Stimulated activated CD8-positive, alpha-beta memory T cell treated with anti-CD3 and anti-CD28 coated beads, Interleukin-12 subunit alpha, Interleukin-12 subunit beta, amount 100 ng/mL, for 1 hour (primary cell): ENCODE measurements around the gene FAM53B.

Experiments used
- DNase-seq: peaks from one replicate; pipeline ENCODE4 v3.0.0-alpha.2; 2020; ENCODE audit warnings: low read depth

The FAM53B gene

DNA sequence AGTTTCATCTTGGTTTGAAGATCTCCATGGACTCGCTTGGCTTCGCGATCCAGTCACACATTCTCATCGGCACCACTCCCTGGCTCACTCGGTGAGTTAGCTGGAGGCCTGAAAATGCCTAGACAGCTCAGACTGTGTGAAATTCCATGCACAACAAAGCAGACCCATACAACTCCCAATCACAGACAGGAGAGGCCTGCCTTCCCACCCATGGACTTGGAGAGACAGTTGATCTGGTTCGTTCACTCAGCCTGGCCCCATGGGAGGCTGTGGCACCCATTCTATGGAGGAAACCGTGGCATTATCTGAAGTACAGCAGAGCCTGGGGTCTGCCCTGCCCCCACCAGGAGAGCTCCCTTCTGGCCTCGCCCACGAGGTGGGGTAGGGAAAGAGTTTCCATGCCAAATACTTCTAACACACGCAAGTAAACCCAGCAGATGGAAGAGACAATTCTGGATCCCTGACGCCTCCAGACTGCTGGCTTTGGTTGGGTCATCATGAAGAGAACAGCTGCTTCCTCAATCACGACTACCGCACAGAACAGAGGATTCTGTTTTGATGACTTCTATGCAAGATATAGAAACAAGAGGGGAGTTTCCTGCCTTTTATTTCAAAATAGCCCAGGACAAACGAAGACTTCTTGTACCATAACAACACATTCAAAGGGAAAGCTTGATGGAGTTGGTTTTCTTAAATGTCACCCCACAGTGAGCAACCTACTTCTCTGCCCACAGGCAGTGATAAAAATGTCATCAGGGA, 15.9 kb downstream of the FAM53B start:
- no peak for DNase-seq

DNA sequence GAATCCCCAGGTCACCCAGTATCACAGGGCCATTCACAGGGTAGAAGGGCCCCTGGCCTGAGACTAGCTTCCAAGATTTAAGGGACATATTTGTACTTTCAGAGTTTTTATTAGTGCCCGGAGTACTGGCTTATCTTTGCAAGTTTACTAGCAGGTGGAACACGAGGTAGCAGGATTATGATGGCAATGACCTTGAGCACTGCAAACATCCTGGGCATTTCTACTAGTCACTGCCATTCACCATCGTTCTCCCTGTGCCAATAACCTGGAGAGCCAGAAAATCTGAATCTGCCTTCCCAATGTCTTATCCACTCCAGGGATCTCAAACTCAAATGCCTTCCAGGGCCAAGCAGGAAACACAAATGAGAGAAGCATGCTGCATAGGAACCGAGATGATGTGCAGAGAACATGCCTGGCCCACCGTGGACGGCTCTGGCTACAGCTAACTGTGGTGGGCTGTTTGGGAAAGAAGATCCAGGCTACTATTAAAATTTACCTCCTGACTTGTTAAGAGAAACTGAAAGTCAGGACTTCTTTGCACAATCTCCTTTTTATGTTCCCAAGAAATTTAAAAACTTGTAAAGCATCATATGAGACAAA, 16.7 kb downstream of the FAM53B start:
- no peak for DNase-seq

DNA sequence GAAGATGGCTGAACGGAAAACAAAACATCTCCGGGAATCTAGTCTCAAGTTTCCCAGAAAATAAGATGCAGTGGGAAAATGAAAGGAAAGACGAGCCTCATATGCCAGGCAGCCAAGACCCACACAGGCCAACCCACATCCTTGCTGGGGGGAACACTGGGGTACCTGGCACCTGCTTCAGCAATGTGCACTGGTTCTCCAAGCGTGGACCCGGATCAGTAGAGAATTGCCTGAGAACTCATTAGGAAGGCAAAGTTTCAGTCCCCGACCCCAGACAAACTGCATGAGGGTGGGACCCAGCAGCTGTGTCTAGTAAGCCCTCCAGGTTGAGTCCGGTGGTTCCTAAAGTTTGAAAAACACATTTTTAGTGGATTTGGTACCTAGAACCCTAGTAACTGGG, 18.4 kb downstream of the FAM53B start:
- DNase-seq, result no peak

DNA sequence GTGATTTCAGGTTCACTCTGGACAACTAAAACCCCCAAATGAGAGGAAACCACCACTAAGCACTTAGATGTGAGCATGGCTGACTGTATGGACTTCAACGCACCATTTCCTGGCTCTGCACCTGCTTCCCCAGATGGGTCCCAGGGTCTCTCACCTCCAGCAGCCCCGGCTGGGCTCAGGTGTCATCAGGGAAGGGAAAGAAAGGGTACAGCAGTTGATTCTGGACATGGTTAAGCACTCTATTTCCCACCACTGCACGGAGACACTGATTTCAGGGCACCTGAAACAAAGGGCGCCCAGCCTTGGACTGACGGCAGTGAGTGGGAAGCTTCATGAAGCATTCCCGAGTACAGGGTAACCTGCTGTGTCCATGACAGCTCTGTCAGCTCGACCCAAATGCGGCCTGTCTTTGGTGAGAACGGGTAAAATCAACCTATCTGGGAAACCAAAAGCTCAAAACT, 19.0 kb downstream of the FAM53B start:
- DNase-seq, result no peak

DNA sequence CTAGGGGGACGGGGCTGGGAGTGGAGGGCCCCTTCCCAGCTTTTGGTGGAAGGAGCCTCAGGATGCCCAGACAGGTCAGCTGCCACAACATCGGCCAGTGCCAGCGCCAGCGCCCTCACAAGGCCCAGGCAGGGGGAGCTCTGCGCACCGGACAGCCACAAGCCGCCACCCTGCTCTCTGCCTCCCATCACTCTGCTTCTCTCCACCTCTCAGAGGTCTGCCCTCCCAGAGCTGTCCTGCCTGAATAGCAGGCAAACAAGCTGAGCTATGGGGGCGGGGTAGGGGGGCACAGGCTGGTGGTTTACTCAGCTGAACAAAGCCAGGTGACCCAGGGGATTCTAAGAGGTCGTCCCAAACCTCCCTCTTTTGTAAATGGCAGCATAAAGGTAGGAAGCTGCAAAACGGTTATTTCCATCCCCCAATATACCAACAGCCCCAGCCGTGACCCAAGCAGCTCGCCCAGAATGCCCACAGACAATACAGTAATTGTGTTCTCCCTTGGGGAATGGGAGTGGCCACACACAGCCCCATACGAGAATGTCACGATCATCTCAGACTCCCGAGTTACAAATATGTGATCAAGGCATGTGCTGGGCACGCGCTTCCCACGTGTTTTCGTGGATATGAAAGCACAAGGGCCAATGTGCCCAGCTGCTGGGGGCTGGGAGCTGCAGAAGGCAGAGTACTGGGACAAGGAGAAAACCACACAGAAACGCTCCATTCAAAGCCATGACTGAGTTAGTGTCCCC, 19.7 kb downstream of the FAM53B start:
- no peak for DNase-seq

DNA sequence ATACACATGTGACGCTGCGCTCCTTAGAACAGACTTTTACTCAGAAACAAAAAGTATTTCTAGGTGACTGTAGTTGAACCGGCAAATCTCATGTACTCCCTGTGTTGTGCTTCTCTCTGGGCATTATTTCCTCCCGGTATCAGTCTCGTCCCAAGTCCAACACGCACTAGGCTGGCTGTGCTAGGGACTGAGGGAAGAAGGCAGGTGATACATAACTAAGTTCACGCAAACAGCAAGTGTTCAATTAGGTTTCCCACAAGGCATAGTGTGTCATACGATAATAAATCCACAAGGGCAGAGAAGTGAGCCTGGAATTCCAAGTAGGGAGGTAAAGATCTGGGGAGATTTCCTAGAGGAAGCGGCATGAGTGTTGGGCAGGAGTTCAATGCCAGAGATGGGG, 20.4 kb downstream of the FAM53B start:
- DNase-seq, result no peak

DNA sequence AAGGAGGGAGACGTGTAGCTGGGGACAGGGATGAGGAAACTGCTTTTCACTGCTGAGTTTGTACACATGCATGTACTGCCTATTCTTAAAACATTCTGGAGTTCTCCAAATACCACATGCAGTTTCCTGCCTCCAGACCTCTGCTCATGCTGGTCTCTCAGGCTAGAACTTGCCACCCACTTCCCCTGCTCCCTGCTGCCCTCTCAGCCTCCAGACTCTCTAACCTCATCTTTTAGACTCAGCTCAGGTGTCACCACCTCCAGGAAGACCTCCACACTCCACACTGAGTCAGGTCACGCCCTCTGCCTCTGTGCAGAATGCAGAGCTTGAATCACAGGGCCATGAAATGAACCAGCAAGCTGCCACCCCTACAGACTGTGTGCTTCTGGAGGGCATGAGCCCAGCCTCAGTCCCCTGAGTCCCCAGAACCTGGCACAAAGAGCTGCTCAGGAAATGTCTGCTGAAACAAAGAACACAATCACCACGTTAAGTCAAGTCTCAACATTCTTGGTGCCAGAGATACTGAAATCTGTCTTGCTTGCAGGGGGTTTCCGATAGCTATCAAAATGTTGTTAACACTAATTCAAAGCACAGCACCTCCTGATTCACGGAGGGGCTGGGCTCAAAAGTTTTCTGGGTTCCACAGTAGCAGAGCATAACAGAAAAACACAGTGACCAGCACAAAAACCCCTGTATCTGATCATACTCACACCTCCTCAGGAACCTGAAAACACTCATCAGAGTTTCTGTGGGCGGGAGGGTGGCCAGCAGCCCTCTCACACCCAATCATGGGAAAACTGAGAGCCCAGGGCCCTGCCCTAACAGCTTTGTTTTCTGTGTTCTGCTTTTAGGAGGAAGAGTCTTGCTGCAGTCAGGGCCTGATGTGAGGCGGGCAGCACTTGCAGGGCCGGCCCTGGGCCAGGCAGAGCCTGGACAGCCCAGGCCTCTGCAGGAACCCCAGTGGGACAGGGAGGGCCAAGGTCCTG, 21.1 kb downstream of the FAM53B start:
- no peak for DNase-seq

DNA sequence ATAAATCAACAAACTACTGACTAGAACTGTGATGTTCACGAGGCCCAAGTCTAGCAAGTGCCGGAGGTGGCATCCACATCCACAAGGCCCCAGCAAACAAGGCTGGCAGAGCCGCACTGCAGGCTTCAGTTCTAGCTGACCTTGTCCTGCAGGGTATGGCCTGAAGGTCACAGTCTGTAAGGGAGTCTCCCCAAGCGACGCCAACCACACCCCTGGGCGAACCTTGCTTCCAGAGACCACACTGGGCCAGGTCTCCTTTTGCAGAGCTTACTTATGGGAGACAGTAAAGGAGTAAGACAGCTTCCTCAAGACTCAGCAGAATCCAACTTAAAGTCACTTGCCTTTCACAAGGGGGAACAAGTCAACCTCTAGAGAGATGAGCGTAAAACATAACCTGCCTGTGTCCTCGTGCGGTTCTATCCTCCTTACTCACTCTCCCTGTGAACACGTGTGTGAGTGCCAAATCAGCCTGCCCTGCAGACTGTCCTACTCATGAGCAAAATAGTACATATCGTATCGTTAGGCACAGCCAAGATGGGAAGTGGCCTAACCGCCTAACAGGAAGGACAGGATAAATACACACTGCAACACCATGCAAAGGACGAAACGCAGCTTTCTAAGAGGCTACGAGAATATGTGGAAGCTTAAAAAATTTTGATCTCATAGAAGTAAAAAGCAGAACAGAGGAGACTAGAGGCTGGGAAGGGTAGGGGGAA, 22.7 kb downstream of the FAM53B start:
- no peak for DNase-seq

DNA sequence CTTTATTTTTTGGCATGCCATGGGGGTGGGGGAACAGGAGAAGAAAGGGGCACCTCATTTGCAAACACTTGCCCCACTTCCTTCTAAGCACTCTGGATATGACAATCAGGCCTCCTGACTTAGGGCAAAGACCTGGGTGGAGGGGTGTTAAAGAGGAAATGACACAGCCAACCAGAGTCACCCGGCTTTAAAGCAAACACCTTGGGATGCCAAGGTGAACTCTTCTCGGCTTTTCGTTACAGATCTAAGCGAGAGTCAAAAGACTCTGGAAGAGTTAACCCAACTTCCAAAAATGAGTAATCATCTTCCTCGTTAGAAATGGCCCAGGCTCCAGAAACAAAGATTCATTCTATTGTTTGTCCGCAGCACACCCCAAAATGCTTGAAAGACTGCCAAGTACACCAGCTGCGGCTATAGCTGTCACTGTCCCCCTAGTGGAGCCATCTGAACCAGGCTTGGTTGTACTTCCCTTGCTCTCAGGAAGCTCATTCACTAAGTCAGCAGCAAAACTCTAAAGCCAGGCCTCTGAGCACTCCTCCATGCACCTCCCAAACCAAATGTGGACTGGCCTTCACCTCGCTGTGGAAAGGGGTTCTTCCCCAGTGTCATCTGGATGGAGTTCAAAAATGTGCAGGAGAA, 24.8 kb downstream of the FAM53B start:
- peak; percentile 53 for DNase-seq

DNA sequence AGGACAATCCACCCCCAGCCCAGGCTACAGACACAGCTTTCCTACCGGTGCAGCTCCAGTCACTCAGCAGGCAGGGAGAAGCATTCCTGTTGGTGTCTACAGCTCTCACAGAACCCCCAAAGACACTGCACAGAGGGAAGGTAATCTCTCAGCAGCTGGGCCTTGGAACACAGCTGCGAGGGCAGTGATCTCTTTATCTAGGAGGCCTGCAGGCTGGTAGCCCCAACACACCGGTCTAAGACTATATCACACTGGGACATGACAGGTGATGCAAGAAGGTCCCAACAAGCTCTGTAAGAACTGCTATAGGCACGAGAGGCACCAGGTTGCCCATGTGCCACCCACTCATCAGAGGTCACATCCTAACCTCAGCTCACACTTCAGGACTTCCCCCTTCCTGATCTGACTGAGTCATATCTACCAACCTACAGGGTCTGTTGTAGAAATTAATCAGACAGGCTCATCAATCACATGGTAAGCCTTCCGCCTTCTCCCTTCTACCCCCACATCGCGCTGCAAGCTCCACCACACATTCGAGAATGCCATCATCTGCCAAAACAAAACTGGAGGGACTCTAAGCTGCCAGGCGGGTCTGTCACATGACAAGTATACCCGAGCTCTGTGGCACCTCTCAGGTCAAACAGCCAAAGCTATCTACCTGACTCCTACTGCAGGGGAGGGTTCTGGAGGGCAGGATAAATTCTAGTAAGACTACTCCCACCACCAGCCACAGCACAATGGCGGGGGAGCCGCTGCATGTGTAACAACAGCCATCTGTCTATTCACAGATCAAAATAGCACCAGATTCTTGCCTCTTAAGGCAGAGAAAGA, 26.1 kb downstream of the FAM53B start:
- peak; percentile 63 for DNase-seq

DNA sequence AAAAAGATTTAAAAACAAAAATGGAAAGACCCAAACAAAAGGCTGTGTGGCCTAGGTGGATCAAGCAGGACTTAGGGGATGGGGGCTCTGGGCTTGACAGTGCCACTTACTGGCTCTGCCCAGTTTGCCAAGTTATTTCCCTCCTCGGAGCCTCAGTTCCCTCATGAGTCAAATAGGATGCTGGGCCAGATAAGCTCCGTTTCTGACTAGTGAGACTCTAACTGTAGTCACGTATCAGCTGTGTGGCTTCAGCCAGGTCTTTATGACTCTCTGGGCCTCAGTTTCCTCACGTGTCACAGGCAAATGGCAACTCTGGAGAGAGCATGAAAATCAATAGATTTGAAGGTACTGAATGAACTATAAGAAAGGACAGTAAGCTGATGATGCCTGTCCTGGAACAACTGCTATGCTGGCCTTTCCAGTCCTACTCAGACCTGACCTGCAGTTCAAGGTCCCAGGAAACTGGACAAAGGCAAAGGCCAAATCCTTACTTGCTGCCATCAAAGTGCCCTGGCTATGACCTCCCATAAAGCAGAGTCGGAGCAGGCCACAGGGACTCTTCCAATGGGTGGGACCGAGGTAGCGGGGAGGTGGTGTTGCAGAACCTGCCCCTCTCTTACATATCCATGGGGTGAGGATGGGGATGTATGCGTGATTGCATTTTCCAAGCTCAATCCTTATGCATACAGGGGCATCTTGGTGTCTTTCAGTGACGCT, 27.0 kb downstream of the FAM53B start:
- no peak for DNase-seq

DNA sequence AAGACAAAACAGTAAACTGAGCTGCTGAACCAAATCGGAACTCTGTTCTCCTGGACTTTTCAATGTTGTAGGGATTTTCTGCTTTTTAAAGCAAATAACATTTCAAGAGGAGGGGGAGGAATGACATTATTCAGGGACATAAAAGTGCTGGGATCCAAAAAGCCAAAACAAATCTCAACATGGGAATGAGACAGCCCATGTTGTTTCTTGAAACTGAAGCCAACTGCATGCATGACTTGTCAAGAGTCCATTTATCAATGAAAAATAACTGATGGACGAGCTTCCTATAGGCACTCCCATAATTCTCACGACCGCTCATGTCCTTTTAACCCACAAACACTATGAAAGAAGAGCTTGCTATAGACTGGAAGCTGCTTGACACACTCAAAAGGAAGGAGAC, 27.8 kb downstream of the FAM53B start:
- no peak for DNase-seq

DNA sequence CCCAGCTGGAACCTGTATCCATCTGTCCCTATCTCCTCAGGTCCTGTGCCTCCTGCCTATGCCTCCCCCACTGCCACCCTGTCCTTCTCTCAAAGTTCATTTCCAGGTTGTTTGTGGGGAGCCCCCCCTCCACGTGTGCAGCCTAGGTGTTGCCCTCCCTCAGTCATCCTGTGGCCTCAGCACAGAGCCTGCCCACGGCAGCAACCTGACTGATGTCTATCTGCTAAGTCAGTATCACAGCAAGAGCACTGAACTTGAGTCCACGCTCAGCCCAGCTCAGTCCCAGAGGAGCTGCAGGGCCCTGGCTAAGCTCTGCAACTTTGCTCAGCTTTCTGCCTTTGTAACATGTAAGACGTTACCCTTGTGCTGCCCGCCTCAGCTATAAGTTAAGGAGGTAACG, 28.7 kb downstream of the FAM53B start:
- DNase-seq, result no peak

DNA sequence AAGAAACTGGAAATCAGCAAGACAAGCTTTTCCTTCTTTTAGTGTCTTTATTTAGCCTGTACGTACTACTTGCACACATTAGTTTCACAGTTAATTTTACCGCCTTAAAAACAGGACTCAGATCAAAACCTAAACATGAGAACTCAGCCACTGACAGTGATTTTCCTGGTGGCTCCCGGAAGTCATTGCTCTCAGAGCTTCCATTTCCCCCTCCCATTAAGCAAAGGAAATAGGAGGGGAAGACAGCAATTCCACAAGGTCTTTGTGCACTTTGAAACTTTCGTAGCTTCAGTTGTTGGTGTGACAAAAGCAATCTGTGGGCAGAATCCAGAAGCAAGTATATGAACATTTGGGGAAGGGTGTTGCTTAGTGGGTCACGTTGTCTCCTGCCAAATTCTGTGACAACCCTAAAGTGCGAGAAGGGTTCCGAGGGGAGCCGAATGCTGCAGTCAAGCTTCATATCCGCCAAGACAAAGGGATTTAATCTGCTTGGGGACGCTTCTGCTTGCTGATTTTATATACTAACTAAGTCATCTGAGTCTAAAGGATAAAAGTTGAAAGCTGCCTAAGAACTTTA, 30.4 kb downstream of the FAM53B start:
- DNase-seq, result no peak

DNA sequence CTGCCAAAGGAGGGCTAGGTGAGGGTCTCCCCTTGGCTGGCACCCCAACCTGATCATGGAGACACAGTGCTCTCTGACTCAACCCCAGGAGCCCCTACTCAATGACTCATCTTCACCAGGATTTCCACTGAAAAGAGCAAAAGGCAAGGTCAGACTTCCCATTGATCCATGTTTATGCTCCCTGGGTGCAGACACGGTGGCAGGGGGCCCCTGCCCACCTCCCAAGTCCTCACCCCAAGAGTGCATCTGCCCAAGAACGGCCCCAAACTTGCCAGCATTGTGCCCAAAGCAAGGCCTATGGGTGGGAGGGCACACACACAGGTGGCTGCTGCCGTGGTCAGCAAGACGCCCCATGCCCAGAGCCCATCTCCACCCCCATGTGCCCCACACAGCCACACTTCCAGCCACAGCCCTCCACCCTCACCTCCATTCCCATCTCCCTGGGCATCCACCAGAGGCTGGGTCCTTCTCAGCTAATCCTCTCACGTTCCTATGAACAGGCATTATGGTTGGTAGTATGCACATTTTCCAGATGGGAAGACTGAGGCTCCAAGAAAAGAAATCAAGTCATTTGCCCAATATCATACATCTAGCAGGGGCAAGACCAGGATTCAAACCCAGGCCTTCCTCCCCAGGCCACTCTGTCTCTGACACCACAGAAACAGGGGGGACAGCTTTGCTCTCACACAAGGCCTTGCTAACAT, 31.3 kb downstream of the FAM53B start:
- DNase-seq, result no peak

DNA sequence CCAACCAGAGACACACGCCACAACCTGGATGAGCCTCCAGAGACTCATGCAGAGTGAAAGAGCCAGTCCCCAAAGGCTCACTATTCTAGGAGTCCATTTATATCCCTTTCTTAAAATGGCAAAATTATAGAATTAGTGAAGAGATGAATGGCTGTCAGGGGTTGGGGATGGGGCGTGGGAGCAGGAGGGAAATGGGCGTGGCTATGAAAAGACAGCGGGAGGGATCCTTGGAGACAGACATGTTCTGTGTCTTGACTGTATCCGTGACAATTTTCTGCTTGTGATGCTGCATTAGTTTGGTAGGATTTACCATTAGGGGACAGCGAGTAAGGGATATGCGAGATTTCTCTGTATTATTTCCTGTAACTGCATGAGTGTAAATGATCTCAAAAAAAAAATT, 33.0 kb downstream of the FAM53B start:
- DNase-seq, result no peak

DNA sequence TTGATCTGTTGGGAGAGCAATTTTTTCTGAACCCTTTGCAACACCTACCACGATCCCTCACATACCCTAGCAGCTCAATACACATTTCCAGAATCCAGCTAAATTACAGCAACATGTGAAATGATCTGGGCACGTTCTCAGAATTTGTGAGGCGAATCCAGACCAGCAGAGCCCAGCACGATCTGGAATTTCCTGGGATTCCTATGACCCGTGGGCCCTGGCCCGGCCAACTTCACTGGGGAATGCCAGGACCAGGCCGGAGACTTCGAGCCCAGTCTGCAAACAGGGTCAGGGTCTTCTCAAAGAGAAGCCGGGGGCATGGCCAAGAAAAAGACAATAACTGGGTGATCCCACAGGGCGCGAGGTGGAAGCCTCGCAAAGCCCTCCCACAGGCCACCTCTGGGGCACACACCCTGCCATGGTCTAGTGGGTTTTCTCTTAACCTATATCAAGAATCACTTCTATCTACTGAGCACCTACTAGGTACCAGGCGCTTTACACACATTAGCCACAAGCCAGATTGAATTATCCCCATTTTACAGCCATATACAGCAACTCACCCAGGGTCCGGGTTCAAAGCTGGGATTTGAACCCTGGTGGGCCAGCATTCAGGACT, 33.8 kb downstream of the FAM53B start:
- no peak for DNase-seq

DNA sequence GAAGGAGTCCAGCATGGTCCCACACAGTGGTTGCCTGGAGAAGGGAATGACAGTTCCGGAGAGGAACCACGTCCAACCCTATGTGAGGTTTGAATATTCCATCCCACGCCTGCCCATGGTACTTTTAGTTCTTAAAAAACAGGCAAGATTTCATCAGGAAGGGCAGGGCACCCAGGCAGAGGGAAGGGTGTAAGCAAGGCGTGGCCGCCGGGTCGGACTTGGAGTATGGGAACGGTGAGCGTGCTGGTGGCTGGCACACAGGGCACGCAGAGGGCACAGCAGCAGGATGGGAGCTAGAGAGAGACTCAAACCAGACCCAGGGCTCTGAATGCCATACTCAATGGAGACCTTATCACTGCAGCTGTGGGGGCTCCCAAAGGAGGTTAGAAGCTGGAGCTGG, 34.3 kb downstream of the FAM53B start:
- no peak for DNase-seq
